ENCODE measurements around the gene ATAT1. TPM values are rescaled to one million over a fixed set of nuclear protein-coding genes. Genes with fewer than 3 reads are reported as not detected.

Gene ATAT1
- polyA plus RNA-seq, 3 donors: 0.51 to 10.4 (median 0.68) TPM

DNA sequence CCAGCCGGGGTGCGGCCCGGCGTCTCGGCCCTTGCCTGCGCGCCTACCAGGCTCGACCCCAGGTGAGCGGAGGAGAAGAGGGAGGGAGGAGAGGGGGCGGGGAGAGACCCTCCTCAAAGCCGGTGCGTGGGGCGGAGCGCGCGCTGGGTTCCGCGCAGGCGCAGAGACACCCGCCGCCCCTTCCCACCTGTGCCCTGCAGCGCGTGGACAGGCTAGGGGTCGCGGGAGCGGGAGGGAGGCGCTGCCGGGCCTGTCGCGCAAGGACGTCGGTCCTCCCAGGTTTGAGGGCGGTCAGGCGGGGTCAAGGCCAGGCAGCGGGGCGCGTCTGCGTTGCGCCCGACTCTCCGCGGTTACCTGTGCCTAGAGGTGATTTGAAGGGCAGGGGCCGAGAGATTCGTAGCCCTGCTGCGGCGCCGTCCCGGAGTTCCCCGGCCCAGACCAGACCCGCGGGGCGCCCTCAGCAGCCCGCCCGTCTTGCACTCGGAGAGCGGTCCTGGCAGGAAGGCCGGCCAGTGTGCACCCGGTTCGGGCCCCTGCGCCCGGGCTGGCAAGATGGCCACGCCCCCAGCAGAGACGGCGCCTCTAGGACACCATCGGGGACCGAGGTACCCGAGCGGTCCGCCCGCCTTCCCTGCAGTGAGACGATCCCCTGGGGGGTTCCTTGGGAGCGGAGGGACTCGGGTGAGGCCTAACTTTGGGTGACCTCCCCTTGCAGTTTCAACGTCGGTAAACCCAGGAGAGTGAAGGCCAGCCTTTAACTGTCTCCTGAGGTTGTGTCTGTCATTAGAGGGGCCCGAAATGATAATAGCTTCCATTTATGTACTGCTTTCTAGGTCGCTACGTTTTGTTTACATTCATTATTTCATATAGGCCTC lies 20.8 kb downstream of the ATAT1 start:
- Histone ChIP-seq H3K9ac (ENCODE audit: insufficient read depth, low read length, poor library complexity, severe bottlenecking) (peak overlapping the region; percentile 88), H3K4me1 (ENCODE audit: control insufficient read depth in 1 of 2, insufficient read depth in 2 of 2, low read length in 2 of 2) (peaks cover 43 to 52% of the 10 kb centered on the region in 2 donors), H3K4me3 (replicated peaks in 1 of 3; ENCODE audit: low read depth in 2 of 3, low read length in 3 of 3) (peak overlapping the region; percentile 63 to 99 (median 95)), H3K9me3 (replicated peaks in 1 of 2; ENCODE audit: control insufficient read depth in 1 of 2, insufficient read depth in 1 of 2, low read length in 2 of 2) (no peaks in the 10 kb centered on the region), H3K36me3 (replicated peaks in 1 of 2; ENCODE audit: control insufficient read depth in 1 of 2, insufficient read depth in 2 of 2, low read length in 2 of 2) (peaks cover 17 to 22% of the 10 kb centered on the region in 2 donors), H4K20me1 (ENCODE audit: insufficient read depth, low read length) (peaks cover 21% of the 10 kb centered on the region), H2AFZ (ENCODE audit: insufficient read depth, low read depth, low read length, poor library complexity, severe bottlenecking) (peak overlapping the region; percentile 100), H3K79me2 (ENCODE audit: insufficient read depth, low read length) (peaks cover 40% of the 10 kb centered on the region), H3K27me3 (ENCODE audit: control insufficient read depth in 2 of 2, insufficient read depth in 2 of 2, low read length in 2 of 2) (no peaks in the 10 kb centered on the region), H3K4me2 (replicated peaks; ENCODE audit: extremely low read depth, low read length, poor library complexity, severe bottlenecking) (peak overlapping the region; percentile 98), H3K27ac (ENCODE audit: low read depth in 1 of 2, low read length in 2 of 2) (peak overlapping the region; percentile 63 to 84)
- Mint-ChIP-seq H3K27ac (peak overlapping the region; percentile 37 to 89 (median 77)), H3K9me3 (no peaks in the 10 kb centered on the region), H3K36me3 (peaks cover 24 to 29% of the 10 kb centered on the region in 2 donors), H3K4me3 (peak overlapping the region; percentile 81 to 91), H3K4me1 (peaks cover 49% of the 10 kb centered on the region), H3K27me3 (ENCODE audit: low read depth in 3 of 3) (peaks cover 0 to 1% (median 0%) of the 10 kb centered on the region in 3 donors)
- intact Hi-C loops (cut with micrococcal nuclease): no loop called here
- TF ChIP-seq, protein P1, sequence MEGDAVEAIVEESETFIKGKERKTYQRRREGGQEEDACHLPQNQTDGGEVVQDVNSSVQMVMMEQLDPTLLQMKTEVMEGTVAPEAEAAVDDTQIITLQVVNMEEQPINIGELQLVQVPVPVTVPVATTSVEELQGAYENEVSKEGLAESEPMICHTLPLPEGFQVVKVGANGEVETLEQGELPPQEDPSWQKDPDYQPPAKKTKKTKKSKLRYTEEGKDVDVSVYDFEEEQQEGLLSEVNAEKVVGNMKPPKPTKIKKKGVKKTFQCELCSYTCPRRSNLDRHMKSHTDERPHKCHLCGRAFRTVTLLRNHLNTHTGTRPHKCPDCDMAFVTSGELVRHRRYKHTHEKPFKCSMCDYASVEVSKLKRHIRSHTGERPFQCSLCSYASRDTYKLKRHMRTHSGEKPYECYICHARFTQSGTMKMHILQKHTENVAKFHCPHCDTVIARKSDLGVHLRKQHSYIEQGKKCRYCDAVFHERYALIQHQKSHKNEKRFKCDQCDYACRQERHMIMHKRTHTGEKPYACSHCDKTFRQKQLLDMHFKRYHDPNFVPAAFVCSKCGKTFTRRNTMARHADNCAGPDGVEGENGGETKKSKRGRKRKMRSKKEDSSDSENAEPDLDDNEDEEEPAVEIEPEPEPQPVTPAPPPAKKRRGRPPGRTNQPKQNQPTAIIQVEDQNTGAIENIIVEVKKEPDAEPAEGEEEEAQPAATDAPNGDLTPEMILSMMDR (IDR thresholded peaks at IDR 0.05): no peak
- DNase-seq: peak; percentile 37 to 43 (median 40)
- under 1% methylated on average over 66 of the region's 78 CpGs for WGBS (ENCODE audit: insufficient coverage)

DNA sequence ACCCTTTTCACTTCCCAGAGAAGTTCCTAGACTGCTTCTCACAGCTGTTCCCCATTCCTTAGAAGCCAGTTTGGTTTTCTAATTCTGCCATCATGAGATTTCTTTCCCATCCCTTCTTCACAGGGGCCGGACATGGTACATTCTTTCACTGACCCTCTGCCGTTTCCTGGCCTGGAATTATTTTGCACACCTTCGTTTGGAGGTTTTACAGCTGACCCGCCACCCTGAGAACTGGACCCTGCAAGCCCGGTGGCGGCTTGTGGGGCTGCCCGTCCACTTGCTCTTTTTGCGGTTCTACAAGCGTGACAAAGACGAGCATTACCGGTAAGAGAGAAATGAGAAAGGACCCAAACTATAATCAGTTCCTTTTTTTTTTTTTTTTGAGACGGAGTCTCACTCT lies 24.5 kb downstream of the ATAT1 start:
- Histone ChIP-seq H2AFZ (ENCODE audit: insufficient read depth, low read depth, low read length, poor library complexity, severe bottlenecking) (no peak overlapping the region), H3K36me3 (replicated peaks in 1 of 2; ENCODE audit: control insufficient read depth in 1 of 2, insufficient read depth in 2 of 2, low read length in 2 of 2) (peaks cover 53 to 58% of the 10 kb centered on the region in 2 donors), H4K20me1 (ENCODE audit: insufficient read depth, low read length) (peaks cover 13% of the 10 kb centered on the region), H3K79me2 (ENCODE audit: insufficient read depth, low read length) (peaks cover 33% of the 10 kb centered on the region), H3K4me2 (replicated peaks; ENCODE audit: extremely low read depth, low read length, poor library complexity, severe bottlenecking) (no peak overlapping the region), H3K4me1 (ENCODE audit: control insufficient read depth in 1 of 2, insufficient read depth in 2 of 2, low read length in 2 of 2) (peaks cover 13 to 19% of the 10 kb centered on the region in 2 donors), H3K4me3 (replicated peaks in 1 of 3; ENCODE audit: low read depth in 2 of 3, low read length in 3 of 3) (no peak overlapping the region), H3K27ac (ENCODE audit: low read depth in 1 of 2, low read length in 2 of 2) (no peak overlapping the region), H3K9ac (ENCODE audit: insufficient read depth, low read length, poor library complexity, severe bottlenecking) (no peak overlapping the region), H3K27me3 (ENCODE audit: control insufficient read depth in 2 of 2, insufficient read depth in 2 of 2, low read length in 2 of 2) (no peaks in the 10 kb centered on the region), H3K9me3 (replicated peaks in 1 of 2; ENCODE audit: control insufficient read depth in 1 of 2, insufficient read depth in 1 of 2, low read length in 2 of 2) (no peaks in the 10 kb centered on the region)
- Mint-ChIP-seq H3K27ac (peak overlapping the region in 2 of 7 donors; percentile 4 to 7), H3K27me3 (ENCODE audit: low read depth in 3 of 3) (no peaks in the 10 kb centered on the region), H3K4me1 (peaks cover 15% of the 10 kb centered on the region), H3K36me3 (peaks cover 48 to 53% of the 10 kb centered on the region in 2 donors), H3K9me3 (no peaks in the 10 kb centered on the region), H3K4me3 (no peak overlapping the region)
- TF ChIP-seq, protein P1 (IDR thresholded peaks at IDR 0.05): no peak
- WGBS (ENCODE audit: insufficient coverage): 88% methylated on average over 5 of the region's 12 CpGs
- intact Hi-C loops (cut with micrococcal nuclease): no loop called here
- DNase-seq: no peak
